Measurements from ENCODE around the gene KCNJ16.

DNA sequence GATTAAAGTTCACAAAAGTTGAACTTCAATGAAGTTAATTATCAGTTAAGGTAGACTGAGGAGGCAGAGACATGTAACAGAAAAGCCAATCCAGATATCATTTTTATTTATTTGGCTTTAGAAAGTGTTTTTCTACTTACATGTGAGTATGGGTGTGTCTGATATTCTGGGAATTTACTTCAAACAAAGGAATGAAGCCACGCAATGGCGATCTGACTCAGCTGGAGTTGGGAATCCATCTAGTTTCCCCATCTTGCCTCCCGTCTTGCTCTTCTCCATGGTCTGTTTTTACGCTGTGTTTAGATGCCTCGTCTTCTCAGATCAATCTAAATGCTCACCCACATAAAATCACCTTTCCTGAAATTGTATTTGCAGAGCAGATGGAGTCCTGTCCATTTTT is 1.7 kb upstream of the KCNJ16 start:
- TF ChIP-seq, protein P1, sequence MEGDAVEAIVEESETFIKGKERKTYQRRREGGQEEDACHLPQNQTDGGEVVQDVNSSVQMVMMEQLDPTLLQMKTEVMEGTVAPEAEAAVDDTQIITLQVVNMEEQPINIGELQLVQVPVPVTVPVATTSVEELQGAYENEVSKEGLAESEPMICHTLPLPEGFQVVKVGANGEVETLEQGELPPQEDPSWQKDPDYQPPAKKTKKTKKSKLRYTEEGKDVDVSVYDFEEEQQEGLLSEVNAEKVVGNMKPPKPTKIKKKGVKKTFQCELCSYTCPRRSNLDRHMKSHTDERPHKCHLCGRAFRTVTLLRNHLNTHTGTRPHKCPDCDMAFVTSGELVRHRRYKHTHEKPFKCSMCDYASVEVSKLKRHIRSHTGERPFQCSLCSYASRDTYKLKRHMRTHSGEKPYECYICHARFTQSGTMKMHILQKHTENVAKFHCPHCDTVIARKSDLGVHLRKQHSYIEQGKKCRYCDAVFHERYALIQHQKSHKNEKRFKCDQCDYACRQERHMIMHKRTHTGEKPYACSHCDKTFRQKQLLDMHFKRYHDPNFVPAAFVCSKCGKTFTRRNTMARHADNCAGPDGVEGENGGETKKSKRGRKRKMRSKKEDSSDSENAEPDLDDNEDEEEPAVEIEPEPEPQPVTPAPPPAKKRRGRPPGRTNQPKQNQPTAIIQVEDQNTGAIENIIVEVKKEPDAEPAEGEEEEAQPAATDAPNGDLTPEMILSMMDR (IDR thresholded peaks at IDR 0.05) = no peak
- no peak for TF ChIP-seq POLR2A (IDR thresholded peaks at IDR 0.05)

Data from esophagus squamous epithelium (tissue), 4 donors.